ENCODE results near the gene OR10H5.

The OR10H5 gene

DNA sequence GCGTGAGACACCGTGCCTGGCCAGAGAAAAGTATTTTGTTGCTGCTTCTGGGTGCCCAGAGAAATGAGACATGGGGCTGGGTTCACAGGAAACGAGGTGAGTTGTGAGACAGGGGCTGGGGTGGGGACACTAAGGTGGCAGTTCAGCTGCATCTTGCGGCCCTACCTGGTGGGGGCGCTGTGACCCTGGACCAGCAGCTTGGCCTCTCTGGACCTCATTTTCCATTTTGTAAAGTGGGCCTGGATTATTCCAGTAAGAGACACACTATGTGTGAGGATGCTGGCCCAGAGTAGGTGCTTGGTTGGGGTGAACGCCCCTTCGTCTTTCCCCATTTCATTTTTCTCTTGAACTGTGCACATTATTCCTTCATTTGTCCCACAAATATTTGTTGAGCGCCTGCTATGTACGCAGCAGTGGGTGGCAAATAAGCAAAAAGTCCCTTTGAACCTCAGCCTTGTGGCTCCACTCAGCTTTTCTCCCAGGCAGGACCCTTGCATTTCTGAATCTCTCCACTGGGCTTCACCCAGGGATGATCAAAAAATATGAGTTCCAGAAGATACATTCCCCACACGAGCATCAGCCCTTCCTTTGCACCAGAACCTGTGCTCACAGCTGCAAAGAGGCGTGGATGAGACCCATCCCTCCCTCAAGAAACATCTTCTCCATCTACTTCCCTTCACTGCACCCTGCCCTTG, 54.6 kb downstream of the OR10H5 start:
- TF ChIP-seq, protein P1, sequence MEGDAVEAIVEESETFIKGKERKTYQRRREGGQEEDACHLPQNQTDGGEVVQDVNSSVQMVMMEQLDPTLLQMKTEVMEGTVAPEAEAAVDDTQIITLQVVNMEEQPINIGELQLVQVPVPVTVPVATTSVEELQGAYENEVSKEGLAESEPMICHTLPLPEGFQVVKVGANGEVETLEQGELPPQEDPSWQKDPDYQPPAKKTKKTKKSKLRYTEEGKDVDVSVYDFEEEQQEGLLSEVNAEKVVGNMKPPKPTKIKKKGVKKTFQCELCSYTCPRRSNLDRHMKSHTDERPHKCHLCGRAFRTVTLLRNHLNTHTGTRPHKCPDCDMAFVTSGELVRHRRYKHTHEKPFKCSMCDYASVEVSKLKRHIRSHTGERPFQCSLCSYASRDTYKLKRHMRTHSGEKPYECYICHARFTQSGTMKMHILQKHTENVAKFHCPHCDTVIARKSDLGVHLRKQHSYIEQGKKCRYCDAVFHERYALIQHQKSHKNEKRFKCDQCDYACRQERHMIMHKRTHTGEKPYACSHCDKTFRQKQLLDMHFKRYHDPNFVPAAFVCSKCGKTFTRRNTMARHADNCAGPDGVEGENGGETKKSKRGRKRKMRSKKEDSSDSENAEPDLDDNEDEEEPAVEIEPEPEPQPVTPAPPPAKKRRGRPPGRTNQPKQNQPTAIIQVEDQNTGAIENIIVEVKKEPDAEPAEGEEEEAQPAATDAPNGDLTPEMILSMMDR (conservative IDR thresholded peaks at IDR 0.05): peak; percentile 36; the same call in 1 of the 2 replicates
- peak overlapping the region; percentile 68 for H3K27ac ChIP-seq

DNA sequence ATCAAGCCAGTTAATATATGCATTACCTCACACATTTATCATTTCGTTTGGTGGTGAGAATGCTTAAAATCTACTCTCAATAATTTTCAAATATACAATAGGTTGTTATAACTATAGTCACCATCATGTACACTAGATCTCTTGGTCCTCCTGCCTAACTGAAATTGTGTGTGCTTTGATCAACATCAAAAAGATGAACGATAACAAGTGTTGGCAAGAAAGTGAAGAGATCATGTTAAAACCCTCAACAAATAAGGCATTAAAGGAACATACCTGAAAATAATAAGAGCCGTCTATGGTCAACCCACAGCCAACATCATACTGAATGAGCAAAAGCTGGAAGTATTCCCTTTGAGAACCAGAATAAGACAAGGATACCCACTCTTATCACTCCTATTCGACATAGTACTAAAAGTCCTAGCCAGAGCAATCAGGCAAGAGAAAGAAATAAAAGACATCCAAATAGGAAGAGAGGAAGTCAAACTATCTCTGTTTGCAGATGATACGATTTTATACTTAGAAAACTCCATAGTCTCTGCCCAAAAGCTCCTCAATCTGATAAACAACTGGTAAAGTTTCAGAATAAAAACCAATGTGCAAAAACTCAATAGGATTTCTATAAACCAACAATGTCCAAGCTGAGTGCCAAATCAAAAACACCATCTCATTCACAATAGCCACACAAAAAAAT, 55.9 kb downstream of the OR10H5 start:
- peak overlapping the region; percentile 68 for H3K27ac ChIP-seq
- TF ChIP-seq, protein P1 (conservative IDR thresholded peaks at IDR 0.05): no peak

DNA sequence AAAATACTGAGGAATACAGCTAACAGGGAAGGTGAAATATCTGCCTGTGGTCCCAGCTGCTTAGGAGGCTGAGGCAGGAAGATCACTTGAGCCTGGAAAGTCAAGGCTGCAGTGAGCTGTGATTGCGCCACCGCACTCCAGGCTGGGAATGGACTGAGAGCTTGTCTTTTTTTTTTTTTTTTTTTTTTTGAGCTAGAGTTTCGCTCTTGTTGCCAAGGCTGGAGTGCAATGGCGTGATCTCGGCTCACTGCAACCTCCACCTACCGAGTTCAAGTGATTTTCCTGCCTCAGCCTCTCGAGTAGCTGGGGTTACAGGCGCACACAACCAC, 56.4 kb downstream of the OR10H5 start:
- H3K27ac ChIP-seq: peak overlapping the region; percentile 68

DNA sequence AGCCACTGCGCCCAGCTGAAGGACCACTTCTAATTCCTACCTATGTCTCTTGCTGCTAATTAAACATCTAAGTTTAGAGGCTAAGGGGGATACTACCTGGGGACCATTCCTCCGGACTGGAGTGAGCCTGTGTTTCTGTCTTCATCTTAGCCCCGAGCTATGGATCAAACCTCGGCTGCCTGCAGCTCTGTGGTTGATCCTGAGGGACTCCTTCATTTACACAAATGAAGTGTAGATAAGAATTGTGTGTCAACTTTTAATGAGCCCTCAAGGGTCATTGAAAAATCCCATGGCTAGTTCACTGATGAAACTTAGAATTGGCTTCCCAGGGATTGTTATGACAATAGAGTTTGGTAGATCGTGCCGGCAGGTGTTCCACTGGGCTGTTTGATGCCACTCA, 59.5 kb downstream of the OR10H5 start:
- H3K27ac ChIP-seq: no peak overlapping the region
- TF ChIP-seq, protein P1 (conservative IDR thresholded peaks at IDR 0.05): no peak

DNA sequence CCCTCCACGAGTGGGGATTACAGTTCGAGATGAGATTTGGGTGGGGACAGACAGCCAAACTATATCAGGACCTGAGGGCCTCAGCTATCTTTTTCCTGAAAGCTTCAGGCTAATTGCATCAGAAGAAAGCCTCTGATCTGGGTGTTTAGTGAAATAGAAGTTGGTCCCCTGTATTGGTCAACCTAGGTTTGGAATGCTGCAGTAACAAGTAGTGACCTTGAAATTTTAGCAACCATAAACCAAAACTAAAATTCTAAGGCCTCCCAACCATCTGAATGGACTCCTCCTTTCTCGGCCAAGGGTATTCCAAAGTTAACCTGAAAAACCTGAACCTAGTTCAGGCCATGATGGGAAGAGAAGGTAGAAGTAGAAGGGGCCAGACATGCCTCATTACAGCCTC, 62.9 kb downstream of the OR10H5 start:
- H3K27ac ChIP-seq: no peak overlapping the region
- TF ChIP-seq, protein P1 (conservative IDR thresholded peaks at IDR 0.05): no peak

All from VCaP (cell line).